Measurements from ENCODE around the gene TAF15.

GRCh38 chr17:35847006-35847405, 37.7 kb downstream of the TAF15 start:
- no peak for TF ChIP-seq CTCF (conservative IDR thresholded peaks at IDR 0.05 in 1 of 2, IDR thresholded peaks at IDR 0.05 in 1 of 2; ENCODE audit: low read depth in 1 of 2, low read length in 2 of 2)
- no peak for TF ChIP-seq EZH2 (IDR thresholded peaks at IDR 0.05; ENCODE audit: low read length, missing control alignments)
